ENCODE measurements around the gene SMG6.
A peak's percentile ranks its signal among the peaks of the same experiment; 100 is the strongest.
"Not testable (repeated sequence)": the region's sequence is repeated elsewhere in the genome, so short reads cannot be mapped to it uniquely, and the experiment has no call there.

The SMG6 gene

GRCh38 chr17:2264067-2264860 is 39.3 kb downstream of the SMG6 start:
- no peak for DNase-seq (ENCODE audit: extremely low read depth in 1 of 2, low read depth in 1 of 2)

DNA sequence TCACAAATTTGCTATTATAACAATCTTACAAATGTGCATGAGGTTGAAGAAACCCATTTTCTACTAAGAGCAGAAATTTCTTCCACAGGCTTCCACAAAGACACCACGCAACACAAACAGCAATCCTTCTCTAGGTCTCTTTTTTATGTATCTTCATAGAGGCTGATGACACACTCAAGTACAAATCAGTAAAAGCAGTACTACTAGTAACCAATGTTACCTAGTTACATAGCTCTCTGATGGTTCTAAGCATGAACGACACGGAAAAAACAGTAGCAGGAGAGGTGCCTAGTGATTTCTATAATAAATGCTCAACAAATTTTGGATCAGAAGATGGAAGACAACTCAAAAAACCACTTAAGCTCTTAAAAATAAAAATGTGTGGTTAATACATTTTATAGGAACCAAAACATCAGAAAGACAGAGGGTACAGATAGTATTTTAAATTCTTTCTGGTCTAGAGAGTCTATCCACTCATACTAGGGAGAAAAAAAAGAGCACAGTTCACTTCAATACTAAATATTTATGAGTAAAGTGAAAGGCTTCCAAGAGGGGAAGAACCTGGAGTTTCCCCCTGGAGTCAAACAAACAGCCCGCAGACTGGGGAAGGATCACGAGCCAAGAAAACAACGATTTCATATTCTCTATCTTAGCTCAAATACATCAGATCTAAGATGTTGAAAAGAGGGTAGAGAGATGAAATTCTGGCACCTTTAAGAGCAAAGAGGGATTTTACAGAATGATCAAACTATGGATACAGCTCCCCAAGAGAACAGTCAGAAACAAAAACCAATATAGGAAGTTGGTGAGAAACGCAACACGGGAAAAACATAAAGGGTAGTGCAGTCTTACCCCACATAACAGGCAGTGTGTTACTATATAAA is 40.2 kb downstream of the SMG6 start:
- no peak for DNase-seq (ENCODE audit: extremely low read depth in 1 of 2, low read depth in 1 of 2)

DNA sequence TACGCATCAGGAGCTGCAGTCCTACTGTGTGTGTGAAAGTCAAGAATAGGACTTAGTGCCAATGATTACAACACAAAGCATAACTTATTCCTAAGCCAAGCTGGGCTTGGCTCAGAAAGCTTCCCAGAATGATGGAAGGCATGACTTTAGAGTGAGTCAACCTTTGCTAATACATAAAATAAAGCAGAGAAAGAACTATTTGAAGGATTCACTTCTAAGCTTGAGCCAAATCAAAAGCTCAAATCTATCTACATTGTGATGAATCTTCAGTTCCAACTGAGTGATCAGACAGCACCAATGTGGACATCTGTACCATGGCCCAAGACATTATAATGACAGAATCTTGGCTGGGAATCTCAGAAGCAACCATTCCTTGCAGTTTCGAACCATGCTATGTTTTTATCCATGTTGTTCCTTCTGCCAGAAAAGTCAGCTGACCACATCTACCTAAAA is 41.4 kb downstream of the SMG6 start:
- no peak for DNase-seq (ENCODE audit: extremely low read depth in 1 of 2, low read depth in 1 of 2)

DNA sequence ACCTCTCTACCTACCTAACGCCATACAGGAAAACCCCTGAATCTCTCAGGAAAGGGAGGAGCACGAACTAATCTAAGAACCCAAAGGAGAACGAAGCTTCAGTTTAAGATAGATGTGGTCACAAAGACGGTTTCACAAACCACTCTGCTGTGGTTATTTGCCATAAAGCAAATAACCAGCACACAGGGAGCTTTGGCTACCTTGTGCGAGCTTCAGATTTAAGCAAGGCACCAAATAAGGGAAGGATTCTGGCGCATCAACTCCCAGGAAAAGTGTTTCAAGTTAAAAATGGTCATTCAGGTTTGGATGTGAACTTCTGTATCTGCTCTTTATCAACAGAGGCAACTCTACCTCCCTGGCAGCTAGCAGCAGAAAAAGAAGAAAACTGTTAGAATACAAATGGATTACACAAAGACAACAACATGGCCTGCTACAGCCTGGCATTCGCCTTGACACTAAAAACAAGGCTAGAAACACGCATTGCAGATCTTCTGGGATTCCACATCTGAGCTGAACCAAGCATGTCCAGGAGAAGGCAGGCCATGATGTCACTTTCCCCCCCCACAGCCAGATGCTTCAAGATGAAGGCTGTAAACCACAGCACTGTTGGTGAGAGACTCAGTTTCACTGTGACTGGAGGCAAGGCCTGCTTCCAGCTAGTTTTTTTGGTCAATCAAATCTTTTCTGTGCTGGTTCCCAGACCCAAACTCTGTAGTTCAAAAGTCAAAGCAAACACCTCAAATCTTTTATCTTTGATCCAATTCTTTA is 43.6 kb downstream of the SMG6 start:
- peak; percentile 21 to 27 for DNase-seq (ENCODE audit: extremely low read depth in 1 of 2, low read depth in 1 of 2)

- not testable (repeated sequence) for DNase-seq (ENCODE audit: extremely low read depth in 1 of 2, low read depth in 1 of 2)
These were observed 44.8 kb downstream of the SMG6 start for GRCh38 chr17:2258830-2259229.

DNA sequence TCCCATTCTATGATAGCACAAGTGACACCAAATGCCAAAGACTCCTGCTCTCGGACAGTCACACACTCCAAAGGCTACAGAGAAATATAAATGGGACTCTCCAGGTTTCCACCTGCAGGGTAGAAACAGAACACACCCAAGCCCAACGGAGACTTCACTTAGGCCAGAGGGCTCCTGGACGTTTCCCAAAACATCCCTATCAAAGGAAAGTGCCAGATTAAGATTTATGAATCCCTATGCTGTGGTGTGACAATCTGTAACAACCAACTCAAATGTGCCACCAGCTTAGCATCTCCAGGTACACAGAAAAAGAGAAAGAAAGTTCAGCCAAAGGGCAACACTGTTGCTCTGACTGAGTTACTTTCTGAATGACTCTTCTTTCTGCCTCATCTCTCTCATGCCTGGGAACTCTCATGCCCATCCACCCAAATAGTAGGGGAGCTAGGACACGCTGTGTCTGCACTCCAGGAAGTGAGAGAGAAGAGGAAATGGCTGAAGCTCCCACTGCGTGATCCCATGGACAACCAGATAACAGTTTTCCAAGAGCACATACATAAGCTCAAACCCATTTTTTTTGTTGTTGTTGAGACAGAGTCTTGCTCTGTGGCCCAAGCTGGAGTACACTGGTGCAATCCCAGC is 49.7 kb downstream of the SMG6 start:
- DNase-seq (ENCODE audit: extremely low read depth in 1 of 2, low read depth in 1 of 2) = no peak

- DNase-seq (ENCODE audit: extremely low read depth in 1 of 2, low read depth in 1 of 2) = no peak
These were observed 50.2 kb downstream of the SMG6 start for GRCh38 chr17:2253362-2253761.

- DNase-seq (ENCODE audit: extremely low read depth in 1 of 2, low read depth in 1 of 2) = no peak
These were observed 52.5 kb downstream of the SMG6 start for GRCh38 chr17:2251098-2251497.

DNA sequence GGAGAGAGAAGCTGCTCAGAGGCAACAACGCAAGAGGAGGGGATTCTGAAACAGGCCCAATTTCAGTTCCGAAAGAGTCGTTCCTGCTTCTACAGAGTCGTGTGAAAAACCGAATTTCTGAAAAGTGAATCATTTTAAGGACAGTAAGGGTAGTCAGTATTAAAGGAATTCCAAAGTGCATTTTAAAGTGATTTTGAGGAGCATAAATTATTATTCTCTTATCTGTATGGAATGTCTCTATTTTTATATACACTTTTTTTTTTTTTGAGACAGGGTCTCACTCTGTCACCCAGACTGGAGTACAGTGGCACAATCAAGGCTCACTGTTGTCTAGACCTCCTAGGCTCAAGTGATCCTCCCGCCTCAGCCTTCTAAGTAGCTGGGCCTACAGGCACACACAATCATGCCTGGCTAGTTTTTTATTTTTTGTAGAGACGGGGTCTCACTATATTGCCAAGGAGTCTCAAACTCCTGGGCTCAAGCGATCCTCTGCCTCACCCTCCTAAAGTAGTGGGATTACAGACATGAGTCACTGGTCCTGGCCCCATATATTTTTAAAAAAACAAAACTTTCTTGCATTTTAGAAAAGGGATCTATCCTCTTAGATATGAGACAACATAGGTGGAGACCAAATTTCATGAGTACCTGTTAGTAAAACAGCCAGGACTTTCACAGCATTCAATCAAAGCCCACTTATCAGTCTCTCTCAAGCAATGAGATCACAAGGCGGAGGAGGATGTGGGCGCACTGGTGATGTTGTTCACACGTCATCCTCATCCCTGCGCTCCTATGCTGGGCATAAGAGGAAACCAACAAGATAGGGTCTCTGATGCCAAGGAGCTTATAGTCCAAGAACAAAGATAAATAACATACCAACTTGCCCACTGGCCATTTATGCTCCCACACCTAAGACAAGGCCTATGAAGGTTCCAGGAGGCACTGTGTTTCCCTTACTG is 53.2 kb downstream of the SMG6 start:
- DNase-seq (ENCODE audit: extremely low read depth in 1 of 2, low read depth in 1 of 2) = peak; percentile 12 to 30

DNA sequence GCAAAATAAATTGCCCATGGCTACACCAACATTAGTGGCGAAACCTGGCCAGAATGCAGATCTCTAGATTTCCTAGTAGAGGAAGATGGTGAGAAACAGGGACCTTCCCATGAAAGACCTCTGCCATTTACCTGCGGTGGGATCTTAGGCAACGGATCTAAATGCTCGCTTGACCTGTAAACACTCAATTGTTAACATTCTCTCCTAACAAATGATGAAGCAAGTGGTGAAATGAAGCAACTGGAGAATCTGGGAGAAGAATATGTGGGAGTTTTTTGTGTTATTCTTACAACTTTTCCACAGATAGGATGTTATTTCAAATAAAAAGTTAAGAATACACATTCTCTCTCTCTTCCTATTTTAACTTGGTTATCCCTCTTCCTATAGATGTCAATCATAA is 56.6 kb downstream of the SMG6 start:
- no peak for DNase-seq (ENCODE audit: extremely low read depth in 1 of 2, low read depth in 1 of 2)

DNA sequence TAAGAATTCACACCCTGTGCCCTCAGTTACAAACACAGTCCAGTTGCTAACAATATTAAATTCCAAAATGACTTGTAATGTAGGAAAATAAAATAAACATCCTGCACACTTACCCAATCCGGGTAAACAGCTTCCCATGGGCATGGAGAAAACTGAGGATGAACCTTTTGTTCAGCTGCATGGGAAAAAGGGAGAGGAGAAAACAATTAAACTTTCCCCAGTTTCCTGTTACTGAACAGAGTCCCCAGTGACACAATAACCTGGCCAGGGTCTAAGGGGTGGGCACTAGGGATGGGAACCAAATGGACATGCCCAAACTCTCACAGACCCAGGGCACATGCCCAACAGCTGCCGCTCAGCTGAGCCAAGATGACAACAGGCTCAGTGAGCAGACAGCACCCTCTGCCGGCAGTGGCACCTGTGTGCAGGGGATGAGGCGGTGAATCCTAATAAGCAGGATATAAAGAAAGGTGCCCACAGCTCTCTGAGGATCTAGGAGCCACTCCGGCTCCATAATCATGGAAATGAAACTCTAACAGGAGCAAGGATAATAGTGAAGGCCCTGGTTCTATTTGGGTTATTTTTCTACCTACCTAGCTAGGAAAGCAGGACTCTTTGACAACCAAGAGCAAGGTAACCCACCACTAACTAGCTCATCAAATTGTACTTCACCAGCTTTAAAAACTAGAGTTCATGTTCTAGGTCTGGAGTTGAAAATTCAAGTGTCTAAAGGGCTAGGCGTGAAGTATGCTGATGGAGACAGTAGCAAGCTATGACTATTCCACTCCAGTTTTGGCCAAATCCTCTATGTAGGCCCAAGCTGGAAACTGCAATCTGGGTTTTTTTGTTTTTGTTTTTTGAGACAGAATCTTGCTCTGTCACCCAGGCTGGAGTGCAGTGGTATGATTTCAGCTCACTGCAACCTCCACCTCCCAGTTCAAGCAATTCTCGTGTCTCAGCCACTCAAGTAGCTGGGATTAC is 58.8 kb downstream of the SMG6 start:
- peak; percentile 71 to 80 for DNase-seq (ENCODE audit: extremely low read depth in 1 of 2, low read depth in 1 of 2)

GRCh38 chr17:2243953-2244352 is 59.6 kb downstream of the SMG6 start:
- no peak for DNase-seq (ENCODE audit: extremely low read depth in 1 of 2, low read depth in 1 of 2)

- DNase-seq (ENCODE audit: extremely low read depth in 1 of 2, low read depth in 1 of 2) = no peak
These were observed 61.8 kb downstream of the SMG6 start for GRCh38 chr17:2241823-2242222.

- DNase-seq (ENCODE audit: extremely low read depth in 1 of 2, low read depth in 1 of 2) = no peak
These were observed 63.0 kb downstream of the SMG6 start for GRCh38 chr17:2240541-2240940.

DNA sequence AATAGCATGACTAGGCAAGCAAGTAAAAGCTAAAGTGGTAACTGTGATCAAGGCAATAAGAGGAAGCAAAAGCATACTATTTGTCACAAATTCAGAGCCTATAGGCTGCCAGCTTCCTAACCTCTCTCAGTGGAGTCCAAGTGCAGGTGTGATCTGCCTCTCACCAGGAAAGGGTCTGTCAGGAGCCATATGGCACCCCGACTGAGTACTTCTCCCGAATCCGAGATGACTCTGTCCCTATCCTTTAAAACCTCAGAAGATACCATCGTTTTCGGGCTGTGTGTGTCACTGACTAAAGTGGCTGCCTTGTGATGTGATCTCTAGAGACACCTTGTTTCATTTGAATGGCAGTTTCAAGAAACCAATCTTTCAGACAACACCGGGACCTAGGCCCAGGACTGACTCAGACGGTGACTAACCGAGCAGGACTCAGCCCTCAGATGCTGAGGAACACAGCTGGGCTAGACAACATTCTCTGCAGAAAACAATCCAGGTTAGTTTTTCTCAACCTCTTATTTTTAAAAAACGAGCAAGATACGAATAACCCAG is 63.6 kb downstream of the SMG6 start:
- DNase-seq (ENCODE audit: extremely low read depth in 1 of 2, low read depth in 1 of 2) = no peak

GRCh38 chr17:2239170-2239551 is 64.4 kb downstream of the SMG6 start:
- no peak for DNase-seq (ENCODE audit: extremely low read depth in 1 of 2, low read depth in 1 of 2)

DNA sequence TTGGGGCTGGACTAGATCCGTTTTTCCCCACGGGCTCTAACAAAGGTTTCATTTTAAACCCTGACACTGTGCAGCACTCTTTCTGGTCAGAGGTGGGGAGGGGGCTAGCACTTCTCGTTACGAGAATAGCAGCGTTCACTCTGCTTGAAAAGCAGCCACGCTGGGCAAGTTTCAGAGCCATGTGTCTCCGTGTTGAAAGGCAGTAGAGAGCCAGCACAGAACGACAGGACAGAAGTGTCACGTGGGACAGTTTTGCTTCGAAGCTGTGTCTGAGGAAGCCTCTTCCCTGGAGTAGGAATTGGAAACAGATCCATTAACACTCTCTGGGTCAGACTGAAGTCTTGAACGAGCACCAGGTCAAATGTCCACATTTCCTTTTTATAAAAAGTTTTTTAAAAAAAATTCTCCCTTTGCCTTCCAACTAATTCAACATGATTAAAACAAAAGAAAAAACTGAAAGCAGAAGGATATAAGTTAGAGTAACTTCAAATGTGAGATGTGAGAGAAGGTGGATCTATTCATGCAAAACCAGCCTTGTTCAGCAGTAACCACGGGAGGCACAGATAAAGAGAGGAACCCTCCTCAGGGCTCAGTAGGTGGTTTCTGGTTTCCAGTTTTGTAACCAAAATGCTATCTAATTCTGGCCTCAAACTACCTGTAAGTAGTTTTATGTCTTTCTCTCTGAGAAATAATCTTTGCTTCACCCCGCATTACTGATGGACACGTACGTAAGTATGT is 65.0 kb downstream of the SMG6 start:
- DNase-seq (ENCODE audit: extremely low read depth in 1 of 2, low read depth in 1 of 2) = no peak
